ENCODE results near the gene ITPA. TPM values are rescaled to one million over a fixed set of nuclear protein-coding genes. Genes with fewer than 3 reads are reported as not detected.
"Not testable (repeated sequence)": the region's sequence is repeated elsewhere in the genome, so short reads cannot be mapped to it uniquely, and the experiment has no call there.

The ITPA gene
- total RNA-seq, 1 donor from 2014 or later: 52.5 TPM

- H3K9me3 ChIP-seq: no peaks in the 10 kb centered on the region
- H3K4me3 ChIP-seq: no peak overlapping the region
- TF ChIP-seq POLR2A (IDR thresholded peaks at IDR 0.05) (no peak), POLR2AphosphoS5 (IDR thresholded peaks at IDR 0.05; ENCODE audit: insufficient read depth in 1 of 2, low read depth in 1 of 2) (no peak)
- no peak for DNase-seq (ENCODE audit: extremely low spot score in 2 of 2)
- no peaks in the 10 kb centered on the region for H3K36me3 ChIP-seq
- intact Hi-C loops (cut with DNase I): no loop called here
- H3K27me3 ChIP-seq: no peaks in the 10 kb centered on the region
- H3K4me1 ChIP-seq: no peaks in the 10 kb centered on the region
- no peak overlapping the region for H3K27ac ChIP-seq
Measured at GRCh38 chr20:3181270-3181669, 28.0 kb upstream of the ITPA start.

DNA sequence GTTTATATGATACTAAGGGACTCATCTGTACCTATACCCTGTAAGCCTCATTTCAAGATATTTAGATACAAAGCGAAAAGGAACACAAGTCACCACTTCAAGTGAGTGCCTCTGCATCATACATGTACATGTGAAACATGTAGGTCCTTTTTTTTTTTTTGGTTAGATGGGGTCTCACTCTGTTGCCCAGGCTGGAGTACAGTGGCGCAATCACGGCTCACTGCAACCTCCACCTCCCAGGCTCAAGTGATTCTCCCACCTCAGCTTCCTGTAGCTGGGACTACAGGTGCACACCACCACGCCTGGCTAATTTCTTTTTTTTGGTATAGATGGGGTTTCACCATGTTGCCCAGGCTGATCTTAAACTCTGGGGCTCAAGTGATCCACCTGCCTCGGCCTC is 26.9 kb upstream of the ITPA start:
- H3K4me1 ChIP-seq; intact Hi-C loops (cut with DNase I); H3K9me3 ChIP-seq; H3K36me3 ChIP-seq; H3K27me3 ChIP-seq; DNase-seq (ENCODE audit: extremely low spot score in 2 of 2); H3K27ac ChIP-seq; H3K4me3 ChIP-seq: not testable (repeated sequence)

DNA sequence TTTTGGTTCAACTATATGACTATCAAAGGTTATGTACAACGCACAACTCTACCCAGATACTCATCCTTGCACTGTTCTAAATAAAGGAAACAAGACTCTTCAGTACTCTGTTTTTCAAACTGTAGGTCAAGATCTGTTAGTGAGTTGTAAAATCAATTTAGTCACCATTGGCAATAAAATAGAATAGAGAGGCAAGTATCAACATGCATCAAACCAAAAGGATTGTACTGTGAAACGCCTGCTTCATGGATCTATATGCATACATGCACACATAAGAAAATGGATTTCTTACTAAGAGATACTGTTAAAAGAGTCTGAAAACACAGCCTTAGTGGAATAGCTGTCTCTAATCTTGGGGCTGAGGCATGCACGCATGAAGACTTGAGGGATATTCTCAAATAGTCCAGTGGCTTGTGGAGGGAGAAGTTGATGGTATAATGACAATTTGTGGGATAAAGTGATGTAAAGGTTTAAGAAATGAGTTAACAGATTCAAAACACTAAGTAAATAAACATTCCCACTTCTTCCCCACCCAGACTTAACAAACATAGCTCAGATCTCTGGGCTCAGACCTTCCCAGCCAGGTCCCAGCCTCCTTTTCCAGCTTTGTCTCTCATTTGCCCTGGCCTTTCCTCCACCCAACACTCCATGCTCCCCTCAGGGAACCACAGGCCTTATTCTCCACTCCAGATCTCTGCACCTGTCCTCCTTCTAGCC is 25.2 kb upstream of the ITPA start:
- no peak for DNase-seq (ENCODE audit: extremely low spot score in 2 of 2)
- Histone ChIP-seq H3K36me3 (no peaks in the 10 kb centered on the region), H3K9me3 (no peaks in the 10 kb centered on the region), H3K4me3 (no peak overlapping the region), H3K27ac (no peak overlapping the region), H3K4me1 (no peaks in the 10 kb centered on the region), H3K27me3 (no peaks in the 10 kb centered on the region)
- TF ChIP-seq, protein P1, sequence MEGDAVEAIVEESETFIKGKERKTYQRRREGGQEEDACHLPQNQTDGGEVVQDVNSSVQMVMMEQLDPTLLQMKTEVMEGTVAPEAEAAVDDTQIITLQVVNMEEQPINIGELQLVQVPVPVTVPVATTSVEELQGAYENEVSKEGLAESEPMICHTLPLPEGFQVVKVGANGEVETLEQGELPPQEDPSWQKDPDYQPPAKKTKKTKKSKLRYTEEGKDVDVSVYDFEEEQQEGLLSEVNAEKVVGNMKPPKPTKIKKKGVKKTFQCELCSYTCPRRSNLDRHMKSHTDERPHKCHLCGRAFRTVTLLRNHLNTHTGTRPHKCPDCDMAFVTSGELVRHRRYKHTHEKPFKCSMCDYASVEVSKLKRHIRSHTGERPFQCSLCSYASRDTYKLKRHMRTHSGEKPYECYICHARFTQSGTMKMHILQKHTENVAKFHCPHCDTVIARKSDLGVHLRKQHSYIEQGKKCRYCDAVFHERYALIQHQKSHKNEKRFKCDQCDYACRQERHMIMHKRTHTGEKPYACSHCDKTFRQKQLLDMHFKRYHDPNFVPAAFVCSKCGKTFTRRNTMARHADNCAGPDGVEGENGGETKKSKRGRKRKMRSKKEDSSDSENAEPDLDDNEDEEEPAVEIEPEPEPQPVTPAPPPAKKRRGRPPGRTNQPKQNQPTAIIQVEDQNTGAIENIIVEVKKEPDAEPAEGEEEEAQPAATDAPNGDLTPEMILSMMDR (IDR thresholded peaks at IDR 0.05): no peak
- TF ChIP-seq POLR2AphosphoS5 (IDR thresholded peaks at IDR 0.05; ENCODE audit: insufficient read depth in 1 of 2, low read depth in 1 of 2): no peak
- no peak for TF ChIP-seq POLR2A (IDR thresholded peaks at IDR 0.05)
- intact Hi-C loops (cut with DNase I): no loop called here

DNA sequence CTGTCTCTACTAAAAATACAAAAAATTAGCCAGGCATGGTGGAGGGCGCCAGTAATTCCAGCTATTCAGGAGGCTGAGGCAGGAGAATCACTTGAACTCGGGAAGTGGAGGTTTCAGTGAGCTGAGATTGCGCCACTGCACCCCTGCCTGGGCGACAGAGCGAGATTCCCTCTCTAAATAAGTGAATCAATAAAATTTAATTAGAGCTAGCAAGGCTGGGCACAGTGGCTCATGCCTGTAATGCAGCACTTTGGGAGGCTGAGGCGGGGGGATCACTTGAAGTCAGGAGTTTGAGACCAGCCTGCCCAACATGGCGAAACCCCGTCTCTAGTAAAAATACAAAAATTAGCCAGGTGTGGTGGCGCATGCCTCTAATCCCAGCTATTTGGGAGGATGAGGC is 21.4 kb upstream of the ITPA start:
- H3K27me3 ChIP-seq; H3K4me3 ChIP-seq; H3K4me1 ChIP-seq; H3K27ac ChIP-seq; intact Hi-C loops (cut with DNase I); H3K9me3 ChIP-seq; DNase-seq (ENCODE audit: extremely low spot score in 2 of 2): not testable (repeated sequence)
- H3K36me3 ChIP-seq: peaks cover 0 to 35% of the 10 kb centered on the region in 2 donors

DNA sequence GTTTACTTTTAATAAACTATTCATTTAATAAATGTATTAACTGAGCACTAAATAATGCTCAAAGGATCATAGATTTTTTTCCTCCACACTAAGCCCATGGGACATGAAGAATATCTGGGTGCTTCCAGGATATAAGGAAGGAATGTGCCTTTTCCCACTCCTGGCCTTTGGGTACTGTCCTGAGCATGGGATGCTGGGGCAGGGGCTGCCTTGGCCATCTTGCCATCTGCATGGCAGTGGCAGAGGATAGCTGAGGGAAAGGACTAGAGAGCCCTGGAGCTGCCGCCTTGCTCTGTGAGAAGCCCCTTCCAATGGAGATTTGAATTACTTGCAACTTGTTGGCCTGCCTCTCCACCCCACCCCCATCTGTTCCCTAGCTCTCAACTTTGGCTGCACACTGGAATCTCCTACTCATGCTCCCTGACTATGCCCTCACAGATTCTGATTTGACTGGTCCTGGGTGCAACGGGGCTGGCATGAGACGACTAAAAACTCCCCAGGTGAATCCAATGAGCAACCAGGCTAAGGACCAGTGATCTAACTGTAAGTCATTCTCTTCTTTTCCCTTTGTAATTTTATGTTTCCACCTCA is 20.4 kb upstream of the ITPA start:
- H3K27me3 ChIP-seq: no peaks in the 10 kb centered on the region
- H3K4me1 ChIP-seq: no peaks in the 10 kb centered on the region
- intact Hi-C loops (cut with DNase I): no loop called here
- no peak overlapping the region for H3K27ac ChIP-seq
- no peak for TF ChIP-seq POLR2A (IDR thresholded peaks at IDR 0.05)
- H3K4me3 ChIP-seq: no peak overlapping the region
- no peak for DNase-seq (ENCODE audit: extremely low spot score in 2 of 2)
- no peaks in the 10 kb centered on the region for H3K9me3 ChIP-seq
- H3K36me3 ChIP-seq: peaks cover 0 to 46% of the 10 kb centered on the region in 2 donors

- H3K4me3 ChIP-seq: no peak overlapping the region
- no peaks in the 10 kb centered on the region for H3K9me3 ChIP-seq
- DNase-seq (ENCODE audit: extremely low spot score in 2 of 2): no peak
- no peaks in the 10 kb centered on the region for H3K27me3 ChIP-seq
- H3K36me3 ChIP-seq: peaks cover 0 to 53% of the 10 kb centered on the region in 2 donors
- no peak overlapping the region for H3K27ac ChIP-seq
- no peaks in the 10 kb centered on the region for H3K4me1 ChIP-seq
- intact Hi-C loops (cut with DNase I): no loop called here
- no peak for TF ChIP-seq POLR2AphosphoS5 (IDR thresholded peaks at IDR 0.05; ENCODE audit: insufficient read depth in 1 of 2, low read depth in 1 of 2)
- TF ChIP-seq, protein P1 (IDR thresholded peaks at IDR 0.05): no peak
- TF ChIP-seq POLR2A (IDR thresholded peaks at IDR 0.05): no peak
Measured at GRCh38 chr20:3189561-3190131, 19.7 kb upstream of the ITPA start.

GRCh38 chr20:3190681-3191111 is 18.6 kb upstream of the ITPA start:
- Histone ChIP-seq H3K4me1 (no peaks in the 10 kb centered on the region), H3K9me3 (no peaks in the 10 kb centered on the region), H3K27me3 (no peaks in the 10 kb centered on the region), H3K36me3 (peaks cover 0 to 64% of the 10 kb centered on the region in 2 donors), H3K4me3 (no peak overlapping the region), H3K27ac (no peak overlapping the region)
- intact Hi-C loops (cut with DNase I): no loop called here
- TF ChIP-seq POLR2A (IDR thresholded peaks at IDR 0.05): no peak
- TF ChIP-seq, protein P1 (IDR thresholded peaks at IDR 0.05): no peak
- TF ChIP-seq POLR2AphosphoS5 (IDR thresholded peaks at IDR 0.05; ENCODE audit: insufficient read depth in 1 of 2, low read depth in 1 of 2): no peak
- no peak for DNase-seq (ENCODE audit: extremely low spot score in 2 of 2)
